Limb (tissue), 2 donors: ENCODE measurements around the gene ARVCF.

Experiments used
- DNase-seq, 2 donors: peaks; one replicate each; pipeline ENCODE4 v3.0.0-alpha.2; 2016; ENCODE audit errors: extremely low spot score in 2 of 2

Gene ARVCF

GRCh38 chr22:20053407-20054033 is 36.9 kb upstream of the ARVCF start:
- DNase-seq: no peak

- DNase-seq: no peak
Observed at GRCh38 chr22:20052309-20053259, 36.0 kb upstream of the ARVCF start.

- DNase-seq: no peak
Observed at GRCh38 chr22:20051927-20052308, 35.3 kb upstream of the ARVCF start.

GRCh38 chr22:20046730-20047129 is 30.1 kb upstream of the ARVCF start:
- no peak for DNase-seq

GRCh38 chr22:20044495-20045151 is 28.0 kb upstream of the ARVCF start:
- no peak for DNase-seq

- DNase-seq: no peak
Observed at GRCh38 chr22:20043997-20044342, 27.3 kb upstream of the ARVCF start.

GRCh38 chr22:20043057-20043996 is 26.7 kb upstream of the ARVCF start:
- DNase-seq: no peak

- no peak for DNase-seq
Observed at GRCh38 chr22:20040327-20041200, 23.9 kb upstream of the ARVCF start.

- no peak for DNase-seq
Observed at GRCh38 chr22:20039683-20040325, 23.2 kb upstream of the ARVCF start.

- no peak for DNase-seq
Observed at GRCh38 chr22:20038574-20038973, 22.0 kb upstream of the ARVCF start.

GRCh38 chr22:20037419-20037818 is 20.8 kb upstream of the ARVCF start:
- no peak for DNase-seq

GRCh38 chr22:20036535-20037392 is 20.1 kb upstream of the ARVCF start:
- DNase-seq: no peak

GRCh38 chr22:20036084-20036482 is 19.5 kb upstream of the ARVCF start:
- no peak for DNase-seq

- DNase-seq: no peak
Observed at GRCh38 chr22:20035375-20036083, 18.9 kb upstream of the ARVCF start.

- no peak for DNase-seq
Observed at GRCh38 chr22:20034143-20034542, 17.5 kb upstream of the ARVCF start.

GRCh38 chr22:20033045-20033706 is 16.6 kb upstream of the ARVCF start:
- DNase-seq: no peak

GRCh38 chr22:20032407-20032991 is 15.9 kb upstream of the ARVCF start:
- DNase-seq: no peak
